HepG2 (cell line): ENCODE results near the gene CCDC18. TPM values are rescaled to one million over a fixed set of nuclear protein-coding genes. Genes with fewer than 3 reads are reported as not detected.

Source experiments
- AGO2 ChIP-seq: fragments of 200-400 bp; formaldehyde crosslinking; optimal IDR thresholded peaks from 2 replicates; pipeline ENCODE3; 2017; ENCODE audit warnings: mild to moderate bottlenecking, low read depth, low read length, moderate library complexity
- CBX1 ChIP-seq: IDR thresholded peaks from one replicate; pipeline ENCODE4 v1.6.1; 2016; ENCODE audit warnings: antibody characterized with exemption, low read depth
- HNRNPH1 ChIP-seq: fragments of 200-400 bp; formaldehyde crosslinking; optimal IDR thresholded peaks from 2 replicates; pipeline ENCODE3; 2017; ENCODE audit warnings: mild to moderate bottlenecking, low read depth, low read length
- HNRNPK ChIP-seq: fragments of 200-400 bp; formaldehyde crosslinking; IDR thresholded peaks from 2 replicates; pipeline ENCODE4 v1.6.1; 2018; ENCODE audit warnings: low read length, low read depth, moderate library complexity, mild to moderate bottlenecking; ENCODE audit not compliant: poor library complexity, severe bottlenecking
- ISL2 ChIP-seq: sonication (generic); formaldehyde crosslinking; IDR thresholded peaks from 2 replicates; pipeline ENCODE4 v1.5.0; 2020; ENCODE audit warnings: missing genetic modification reagents
- MLXIP ChIP-seq: sonication (generic); formaldehyde crosslinking; IDR thresholded peaks from 2 replicates; pipeline ENCODE4 v1.9.0; 2021; ENCODE audit warnings: missing genetic modification reagents, borderline replicate concordance
- NR2F1 ChIP-seq, 2 experiments: fragments of 450-650 bp in 1 of 2; formaldehyde crosslinking in 1 of 2; IDR thresholded peaks; 2 replicates each; pipeline versions ENCODE4 v1.5.0 to v1.6.1; 2016 to 2020; ENCODE audit warnings: mild to moderate bottlenecking in 1 of 2, missing compliant biosample characterization in 1 of 2, missing genetic modification reagents in 1 of 2, moderate library complexity in 1 of 2
- PATZ1 ChIP-seq: sonication (generic); formaldehyde crosslinking; IDR thresholded peaks from 2 replicates; pipeline ENCODE4 v1.4.0; 2020; ENCODE audit warnings: missing genetic modification reagents
- RFXANK ChIP-seq: IDR thresholded peaks from 2 replicates; pipeline ENCODE4 v1.6.1; 2016
- ZBTB49 ChIP-seq: sonication (generic); formaldehyde crosslinking; IDR thresholded peaks from 2 replicates; pipeline ENCODE4 v1.4.0; 2020; ENCODE audit warnings: missing genetic modification reagents, borderline replicate concordance
- ZC3H4 ChIP-seq: sonication (generic); formaldehyde crosslinking; IDR thresholded peaks from 2 replicates; pipeline ENCODE4 v1.4.0; 2020; ENCODE audit warnings: missing genetic modification reagents, borderline replicate concordance
- ZFP37 ChIP-seq: sonication (generic); formaldehyde crosslinking; IDR thresholded peaks from 2 replicates; pipeline ENCODE4 v1.4.0; 2020; ENCODE audit warnings: missing genetic modification reagents, borderline replicate concordance
- ZKSCAN8 ChIP-seq: IDR thresholded peaks from 2 replicates; pipeline ENCODE4 v1.6.1; 2016; ENCODE audit warnings: borderline replicate concordance, missing genetic modification reagents, missing compliant biosample characterization
- ZNF224 ChIP-seq: sonication (generic); formaldehyde crosslinking; IDR thresholded peaks from 2 replicates; pipeline ENCODE4 v1.5.0; 2020; ENCODE audit warnings: mild to moderate bottlenecking, missing genetic modification reagents
- ZNF230 ChIP-seq: sonication (generic); formaldehyde crosslinking; IDR thresholded peaks from 2 replicates; pipeline ENCODE4 v1.4.0; 2020; ENCODE audit warnings: mild to moderate bottlenecking, missing genetic modification reagents
- ZNF251 ChIP-seq: sonication (generic); formaldehyde crosslinking; IDR thresholded peaks from 2 replicates; pipeline ENCODE4 v1.9.0; 2021; ENCODE audit warnings: mild to moderate bottlenecking, missing genetic modification reagents
- ZNF713 ChIP-seq: sonication (generic); formaldehyde crosslinking; IDR thresholded peaks from 2 replicates; pipeline ENCODE4 v1.4.0; 2020; ENCODE audit warnings: mild to moderate bottlenecking, missing genetic modification reagents
- polyA plus RNA-seq, 8 experiments: library from polyadenylated mRNA; depleted of rRNA in 3 of 8; stranded (reverse) in 7 of 8; unstranded in 1 of 8; fragments of >200 nt; fragmentation: Illumina TruSeq in 4 of 8; extraction: Trizol in 4 of 8; gene quantifications; 2 replicates each; pipeline versions ENCODE4 v1.2.1 to v1.2.3, GENCODE V29; 2011 to 2016; ENCODE audit warnings: low read depth in 4 of 8, missing spikeins in 1 of 8, mixed read lengths in 1 of 8; ENCODE audit not compliant: insufficient read depth in 1 of 8
- total RNA-seq, 5 experiments: library from RNA; depleted of rRNA; stranded (reverse); fragments of >200 nt; fragmentation: Illumina TruSeq; extraction: Trizol; gene quantifications; 2 replicates each; pipeline ENCODE4 v1.2.3, GENCODE V29; 2016; ENCODE audit warnings: low read depth in 1 of 5
- TF ChIP-seq, protein P1 (sequence below): sonication (generic); formaldehyde crosslinking; IDR thresholded peaks from 2 replicates; pipeline ENCODE4 v1.4.0; 2020; ENCODE audit warnings: mild to moderate bottlenecking, missing genetic modification reagents

CCDC18 gene
- total and polyA plus RNA-seq, 2 of the 13 experiments (the other 11 are each of a cell fraction or from before 2014, with no cell fraction given): 1.9 to 18.4 TPM

GRCh38 chr1:93179886-93180722, 420 bp upstream of the CCDC18 start, which contains the start of gene TMED5 (continued):
- TF ChIP-seq PATZ1 (CRISPR knock-in tag): peak; percentile 76; the same call in 1 of the 2 replicates
- peak; percentile 78 for TF ChIP-seq CBX1
- TF ChIP-seq ISL2: peak; percentile 68
- no peak for TF ChIP-seq ZKSCAN8 (CRISPR knock-in tag)
- TF ChIP-seq AGO2: no peak
- TF ChIP-seq HNRNPH1: no peak
- peak; percentile 83 for TF ChIP-seq ZNF230 (CRISPR knock-in tag)
- TF ChIP-seq ZFP37: peak; percentile 88; the same call in 1 of the 2 replicates
- no peak for TF ChIP-seq RFXANK (CRISPR knock-in tag)
- no peak for TF ChIP-seq NR2F1 (CRISPR knock-in tag; IDR thresholded peaks at IDR 0.05)
- TF ChIP-seq ZNF713 (CRISPR knock-in tag): no peak
- TF ChIP-seq HNRNPK: peak; percentile 36
- TF ChIP-seq ZNF224: no peak; the same call in 1 of the 2 replicates
- no peak for TF ChIP-seq ZBTB49
- no peak for TF ChIP-seq MLXIP (CRISPR knock-in tag)
- no peak for TF ChIP-seq ZC3H4 (CRISPR knock-in tag)
- peak; percentile 86; the same call in 1 of the 2 replicates for TF ChIP-seq ZNF251
- TF ChIP-seq, protein P1, sequence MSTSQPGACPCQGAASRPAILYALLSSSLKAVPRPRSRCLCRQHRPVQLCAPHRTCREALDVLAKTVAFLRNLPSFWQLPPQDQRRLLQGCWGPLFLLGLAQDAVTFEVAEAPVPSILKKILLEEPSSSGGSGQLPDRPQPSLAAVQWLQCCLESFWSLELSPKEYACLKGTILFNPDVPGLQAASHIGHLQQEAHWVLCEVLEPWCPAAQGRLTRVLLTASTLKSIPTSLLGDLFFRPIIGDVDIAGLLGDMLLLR (CRISPR knock-in tag): peak; percentile 98
